Subcutaneous adipose tissue (tissue), 4 donors: ENCODE measurements around the gene IRGQ. TPM values are rescaled to one million over a fixed set of nuclear protein-coding genes. Genes with fewer than 3 reads are reported as not detected.

Source experiments
- CTCF ChIP-seq: fragments of 450-650 bp; IDR thresholded peaks from one replicate; pipeline ENCODE4 v1.5.1; 2016; ENCODE audit warnings: low read depth, mild to moderate bottlenecking, control low read depth, antibody characterized with exemption, moderate library complexity
- total RNA-seq, 4 donors: library from RNA; depleted of rRNA; stranded (reverse); fragments of >200 nt; gene quantifications; one replicate each; pipeline ENCODE4 v1.1.0, GENCODE V29; 2016

Gene IRGQ, protein sequence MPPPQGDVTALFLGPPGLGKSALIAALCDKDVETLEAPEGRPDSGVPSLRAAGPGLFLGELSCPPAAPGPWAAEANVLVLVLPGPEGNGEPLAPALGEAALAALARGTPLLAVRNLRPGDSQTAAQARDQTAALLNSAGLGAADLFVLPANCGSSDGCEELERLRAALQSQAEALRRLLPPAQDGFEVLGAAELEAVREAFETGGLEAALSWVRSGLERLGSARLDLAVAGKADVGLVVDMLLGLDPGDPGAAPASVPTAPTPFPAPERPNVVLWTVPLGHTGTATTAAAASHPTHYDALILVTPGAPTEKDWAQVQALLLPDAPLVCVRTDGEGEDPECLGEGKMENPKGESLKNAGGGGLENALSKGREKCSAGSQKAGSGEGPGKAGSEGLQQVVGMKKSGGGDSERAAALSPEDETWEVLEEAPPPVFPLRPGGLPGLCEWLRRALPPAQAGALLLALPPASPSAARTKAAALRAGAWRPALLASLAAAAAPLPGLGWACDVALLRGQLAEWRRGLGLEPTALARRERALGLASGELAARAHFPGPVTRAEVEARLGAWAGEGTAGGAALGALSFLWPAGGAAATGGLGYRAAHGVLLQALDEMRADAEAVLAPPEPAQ
- 10 to 100 TPM in 3 of 4 donors, 1 to 10 TPM in 1; 8.5 to 16.0 (median 11.5) TPM for total RNA-seq

- no peak for TF ChIP-seq CTCF
Observed at GRCh38 chr19:43595999-43596841, at the start of gene IRGQ, which contains the start of gene ZNF576. Gene IRGQ (minus strand): TSS chr19:43596134. CDS start chr19:43595338, 796 bp downstream. Gene ZNF576 (plus strand): TSS chr19:43596595. CDS start chr19:43597109, 514 bp downstream.

DNA sequence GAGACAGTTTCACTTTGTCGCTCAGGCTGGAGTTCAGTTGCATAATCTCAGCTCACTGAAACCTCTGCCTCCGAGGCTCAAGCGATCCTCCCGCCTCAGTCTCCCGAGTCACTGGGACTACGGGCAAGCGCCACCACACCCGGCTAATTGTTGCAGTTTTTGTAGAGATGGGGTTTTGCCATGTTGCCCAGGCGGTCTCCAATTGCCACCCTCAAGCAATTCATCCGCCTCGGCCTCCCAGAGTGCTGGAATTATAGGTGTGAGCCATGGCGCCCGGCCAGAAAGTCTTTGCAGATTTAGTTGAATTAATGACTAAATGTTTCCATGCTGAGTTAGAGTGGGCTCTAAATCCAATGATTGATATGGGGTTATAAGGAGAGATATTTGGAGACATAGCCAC, 48.2 kb upstream of the IRGQ start:
- no peak for TF ChIP-seq CTCF

GRCh38 chr19:43643326-43643725, 47.4 kb upstream of the IRGQ start:
- TF ChIP-seq CTCF = no peak

DNA sequence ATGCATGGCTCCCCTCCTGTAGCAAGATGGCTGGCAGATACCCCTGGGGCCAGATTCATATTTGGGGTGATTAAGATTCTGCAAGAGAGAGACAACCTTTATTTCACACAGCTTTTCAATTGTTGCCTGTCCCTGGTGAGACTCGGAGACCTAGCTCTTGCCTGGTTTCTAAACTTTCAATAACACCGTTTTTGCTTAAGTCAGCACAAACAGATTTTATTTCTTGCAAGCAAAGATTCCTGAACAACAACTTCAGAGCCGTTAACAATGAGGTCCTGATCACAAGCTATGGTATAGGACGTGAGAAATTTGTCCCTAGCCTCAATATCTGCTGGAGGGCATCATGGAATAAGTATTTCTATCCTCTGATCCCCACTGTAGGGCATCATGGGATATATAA, 46.6 kb upstream of the IRGQ start:
- no peak for TF ChIP-seq CTCF

DNA sequence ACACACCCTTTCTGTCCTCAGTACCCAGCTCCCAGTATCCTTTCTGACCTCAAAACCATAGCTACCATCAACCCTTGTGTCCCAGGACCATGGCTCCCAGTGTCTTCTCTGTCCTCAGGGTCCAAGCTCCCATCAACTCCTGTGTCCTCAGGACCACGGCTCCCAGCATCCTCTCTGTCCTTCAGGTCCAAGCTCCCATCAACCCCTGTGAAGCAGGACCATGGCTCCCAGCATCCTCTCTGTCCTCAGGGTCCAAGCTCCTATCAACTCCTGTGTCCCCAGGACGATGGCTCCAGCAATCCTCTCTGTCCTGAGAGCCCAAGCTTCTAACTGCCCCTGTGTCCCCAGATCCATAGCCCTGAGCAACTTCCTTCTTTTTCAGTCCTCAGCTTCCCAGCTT, 45.4 kb upstream of the IRGQ start:
- TF ChIP-seq CTCF = no peak

GRCh38 chr19:43640424-43640757, 44.5 kb upstream of the IRGQ start:
- TF ChIP-seq CTCF = no peak
